Activated CD4-positive, CD25-positive, alpha-beta regulatory T cell treated with anti-CD3 and anti-CD28 coated beads, Interleukin-2, amount 50 U/mL, for 24 hours (primary cell): ENCODE results near the gene LOXL4.
"Not testable (repeated sequence)": the region's sequence is repeated elsewhere in the genome, so short reads cannot be mapped to it uniquely, and the experiment has no call there.

Source experiments
- ATAC-seq, 2 donors: fragments of 150-1000 bp; cut with Tn5 transposase; one replicate each; pipeline ENCODE4 v1.10.0; 2021; ENCODE audit warnings: mild to moderate bottlenecking in 1 of 2, moderate library complexity in 1 of 2

LOXL4 gene

DNA sequence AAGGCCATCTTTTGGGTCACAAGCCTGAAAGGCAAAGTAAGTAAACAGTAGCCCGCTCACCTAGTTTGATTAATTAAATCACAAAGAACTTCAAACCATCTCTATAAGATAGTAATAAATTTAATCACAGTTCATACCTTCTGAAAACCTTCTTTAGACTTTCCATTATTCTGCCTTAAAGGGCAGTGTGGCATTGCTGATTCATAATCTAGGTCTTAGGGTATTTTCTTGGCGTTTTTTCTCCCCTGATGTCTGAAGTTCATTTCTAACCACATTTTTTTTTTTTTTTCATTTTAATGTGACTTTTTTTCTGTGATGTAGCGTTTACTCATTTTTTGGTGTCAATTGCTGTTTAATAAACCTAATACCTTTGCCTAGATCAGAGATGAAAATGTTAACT lies 27.5 kb downstream of the LOXL4 start:
- no peak for ATAC-seq

- ATAC-seq, result no peak
Observed at GRCh38 chr10:98238391-98238790, 29.6 kb downstream of the LOXL4 start.

GRCh38 chr10:98236862-98237261 lies 31.1 kb downstream of the LOXL4 start:
- no peak for ATAC-seq

- ATAC-seq, result no peak
Observed at GRCh38 chr10:98235846-98236245, 32.1 kb downstream of the LOXL4 start.

DNA sequence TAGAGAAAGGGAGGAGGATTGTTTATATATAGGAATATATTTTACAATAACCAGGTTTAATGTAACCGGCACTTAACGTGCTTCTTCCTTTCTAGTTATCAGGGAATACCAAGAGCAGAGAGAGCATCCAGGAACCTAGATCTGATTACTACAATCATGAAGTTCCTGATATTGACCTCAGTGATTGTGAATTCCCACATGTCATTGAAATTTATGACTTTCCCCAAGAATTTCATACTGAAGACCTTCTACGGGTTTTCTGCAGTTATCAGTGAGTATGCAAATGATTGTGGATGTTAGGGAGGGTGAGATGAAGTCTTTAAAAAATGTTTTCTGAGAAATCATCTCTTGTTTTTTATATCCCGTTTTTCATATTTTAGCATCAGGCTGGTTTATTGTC lies 36.6 kb downstream of the LOXL4 start:
- no peak for ATAC-seq

DNA sequence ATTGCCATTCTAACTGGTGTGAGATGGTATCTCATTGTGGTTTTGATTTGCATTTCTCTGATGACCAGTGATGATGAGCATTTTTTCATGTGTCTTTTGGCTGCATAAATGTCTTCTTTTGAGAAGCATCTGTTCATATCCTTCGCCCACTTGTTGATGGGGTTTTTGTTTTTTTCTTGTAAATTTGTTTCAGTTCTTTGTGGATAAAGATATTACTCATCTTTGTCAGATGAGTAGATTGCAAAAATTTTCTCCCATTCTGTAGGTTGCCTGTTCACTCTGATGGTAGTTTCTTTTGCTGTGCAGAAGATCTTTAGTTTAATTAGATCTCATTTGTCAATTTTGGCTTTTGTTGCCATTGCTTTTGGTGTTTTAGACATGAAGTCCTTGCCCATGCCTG lies 39.7 kb downstream of the LOXL4 start:
- ATAC-seq, result not testable (repeated sequence)

DNA sequence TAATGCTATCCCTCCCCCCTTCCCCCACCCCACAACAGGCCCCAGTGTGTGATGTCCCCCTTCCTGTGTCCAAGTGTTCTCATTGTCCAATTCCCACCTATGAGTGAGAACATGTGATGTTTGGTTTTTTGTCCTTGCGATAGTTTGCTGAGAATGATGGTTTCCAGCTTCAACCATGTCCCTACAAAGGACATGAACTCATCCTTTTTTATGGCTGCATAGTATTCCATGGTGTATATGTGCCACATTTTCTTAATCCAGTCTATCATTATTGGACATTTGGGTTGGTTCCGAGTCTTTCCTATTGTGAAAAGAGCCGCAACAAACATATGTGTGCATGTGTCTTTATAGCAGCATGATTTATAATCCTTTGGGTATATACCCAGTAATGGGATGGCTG lies 40.3 kb downstream of the LOXL4 start:
- not testable (repeated sequence) for ATAC-seq

GRCh38 chr10:98226508-98227144 lies 41.4 kb downstream of the LOXL4 start:
- ATAC-seq, result no peak

- no peak for ATAC-seq
Observed at GRCh38 chr10:98224996-98225395, 43.0 kb downstream of the LOXL4 start.

DNA sequence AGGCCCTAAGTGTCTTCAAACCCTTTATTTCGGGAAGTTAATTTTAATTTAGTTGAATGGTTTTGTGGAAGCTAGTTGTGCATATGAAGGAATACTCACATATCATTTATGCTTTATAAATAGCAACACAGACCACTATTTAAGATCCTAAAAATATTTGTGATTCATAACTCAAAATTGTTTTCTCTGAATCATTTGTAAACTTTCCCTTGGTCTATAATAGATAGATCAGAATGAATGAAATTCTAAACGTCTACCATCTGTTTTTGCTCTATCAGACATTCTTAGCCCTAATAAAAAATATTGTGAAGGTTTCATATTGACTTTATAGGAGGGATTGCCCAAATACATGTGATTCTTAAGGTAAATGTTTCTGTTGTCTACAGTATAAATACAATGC lies 43.5 kb downstream of the LOXL4 start:
- no peak for ATAC-seq

GRCh38 chr10:98223874-98224273 lies 44.1 kb downstream of the LOXL4 start:
- no peak for ATAC-seq

DNA sequence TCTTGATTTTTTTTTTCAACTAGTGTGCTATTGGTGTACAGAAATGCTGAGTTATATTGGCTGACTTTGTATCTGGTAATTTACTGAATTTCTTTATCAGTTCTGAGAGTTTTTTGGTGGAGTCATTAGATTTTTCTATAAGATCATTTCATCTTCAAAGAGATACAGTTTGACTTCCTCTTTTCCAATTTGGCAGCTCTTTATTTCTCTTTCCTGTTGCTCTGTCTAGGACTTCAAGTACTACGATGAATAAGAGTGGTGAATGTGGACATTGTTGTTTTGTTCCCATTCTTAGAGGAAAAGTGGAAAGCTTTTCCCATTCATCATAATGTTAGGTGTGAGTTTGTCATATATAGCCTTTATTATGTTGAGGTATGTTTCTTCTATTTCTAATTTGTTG lies 50.2 kb downstream of the LOXL4 start:
- ATAC-seq, result no peak

DNA sequence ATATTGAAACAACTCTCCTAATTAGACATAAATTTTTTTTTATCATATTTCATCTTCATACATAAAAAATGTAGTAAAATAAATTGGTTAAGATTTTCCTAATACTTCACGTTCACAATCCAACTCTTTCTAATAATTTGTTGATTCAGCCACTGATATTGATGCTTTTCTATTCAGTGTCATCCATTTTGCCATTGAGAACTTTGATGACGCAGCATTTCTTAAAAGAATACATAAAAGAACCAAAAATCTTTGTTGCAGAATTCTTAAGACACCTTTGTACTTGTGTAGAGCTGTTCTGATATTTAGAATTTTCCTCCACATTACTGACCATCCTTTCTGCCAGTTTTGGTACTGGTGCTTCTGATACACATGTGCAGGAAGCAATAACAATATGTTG lies 52.6 kb downstream of the LOXL4 start:
- no peak for ATAC-seq

GRCh38 chr10:98213740-98214139 lies 54.3 kb downstream of the LOXL4 start:
- no peak for ATAC-seq

DNA sequence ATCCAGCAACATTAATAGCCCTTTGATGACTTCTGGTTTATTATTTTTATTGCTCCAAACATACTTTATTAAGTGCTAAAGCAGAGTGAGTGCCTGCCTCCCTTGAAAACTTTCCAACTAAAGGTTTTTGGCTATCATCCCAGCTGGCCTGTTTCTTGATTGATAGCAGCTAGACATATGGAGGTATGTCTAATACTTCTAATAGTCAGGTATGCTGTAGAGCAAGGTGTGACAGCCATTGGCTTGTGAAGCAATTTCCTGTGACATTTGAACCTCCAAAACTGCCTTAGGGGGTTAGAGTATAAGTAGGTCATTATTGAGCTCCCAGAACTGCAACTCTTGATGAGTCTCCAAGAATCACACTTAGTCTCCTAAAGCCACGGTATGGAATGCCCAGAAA lies 55.8 kb downstream of the LOXL4 start:
- ATAC-seq, result no peak

GRCh38 chr10:98209441-98209840 lies 58.6 kb downstream of the LOXL4 start:
- ATAC-seq, result no peak

GRCh38 chr10:98208925-98209324 lies 59.1 kb downstream of the LOXL4 start:
- ATAC-seq, result no peak

- no peak for ATAC-seq
Observed at GRCh38 chr10:98205351-98205750, 62.6 kb downstream of the LOXL4 start.

DNA sequence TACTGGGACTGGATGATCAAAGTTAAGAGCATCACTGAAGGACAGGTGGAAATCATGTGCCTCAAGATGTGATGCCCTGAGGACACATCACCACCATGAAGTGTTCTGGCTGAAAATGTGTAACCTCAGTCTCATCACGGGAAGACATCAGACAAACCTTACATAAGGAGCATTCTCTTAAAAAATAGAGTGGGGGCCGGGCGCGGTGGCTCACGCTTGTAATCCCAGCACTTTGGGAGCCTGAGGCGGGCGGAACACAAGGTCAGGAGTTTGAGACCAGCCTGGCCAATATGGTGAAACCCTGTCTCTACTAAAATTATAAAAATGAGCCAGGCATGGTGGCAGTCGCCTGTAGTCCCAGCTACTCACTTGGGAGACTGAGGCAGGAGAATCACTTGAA lies 65.6 kb downstream of the LOXL4 start:
- ATAC-seq, result no peak

- no peak for ATAC-seq
Observed at GRCh38 chr10:98201760-98202159, 66.2 kb downstream of the LOXL4 start.
